H1 (cell line): ENCODE data around the gene SLC30A7. TPM values are rescaled to one million over a fixed set of nuclear protein-coding genes. Genes with fewer than 3 reads are reported as not detected.

Experiments
- CTCF ChIA-PET: fragments of 300-600 bp; sonication (Branson Sonifier 250); formaldehyde crosslinking; loops from one replicate; lab custom pipeline; 2021; ENCODE audit not compliant: partially characterized antibody; lab: Charles Lee
- POLR2A ChIA-PET: fragments of 300-600 bp; sonication (Branson Sonifier 250); formaldehyde crosslinking; loops from one replicate; lab custom pipeline; 2021; ENCODE audit warnings: inconsistent platforms; ENCODE audit not compliant: partially characterized antibody; lab: Charles Lee
- DNase-seq, 2 experiments: peaks; one replicate each; pipeline versions ENCODE4 v3.0.0 to v3.0.0-alpha.2; 2010 to 2022; ENCODE audit warnings: low spot score in 2 of 2, low read depth in 1 of 2, mixed read lengths in 1 of 2
- FAIRE-seq: peaks from 2 replicates; lab custom pipeline; 2011; peaks lifted over from hg19 to GRCh38; lab: Jason Lieb, UNC
- H2AFZ ChIP-seq: 2 replicates; pipeline ENCODE4 v1.8.1; 2012; ENCODE audit warnings: low read length, inconsistent platforms
- H2AK5ac ChIP-seq: 2 replicates; pipeline ENCODE4 v1.6.1; 2013; ENCODE audit warnings: low read depth, low read length
- H2BK120ac ChIP-seq: replicated peaks from 2 replicates; pipeline ENCODE3; 2013; ENCODE audit warnings: low read depth, low read length, inconsistent platforms
- H2BK12ac ChIP-seq: 2 replicates; pipeline ENCODE4 v1.6.1; 2013; ENCODE audit warnings: low read depth, low read length
- H2BK15ac ChIP-seq: 2 replicates; pipeline ENCODE4 v1.6.1; 2013; ENCODE audit warnings: low read length
- H2BK20ac ChIP-seq: 2 replicates; pipeline ENCODE4 v1.6.1; 2013; ENCODE audit warnings: low read length
- H2BK5ac ChIP-seq: 2 replicates; pipeline ENCODE4 v1.6.1; 2013; ENCODE audit warnings: low read depth, low read length
- H3K14ac ChIP-seq: 2 replicates; pipeline ENCODE4 v1.6.1; 2013; ENCODE audit warnings: inconsistent platforms; ENCODE audit not compliant: insufficient read length
- H3K18ac ChIP-seq: 2 replicates; pipeline ENCODE4 v1.6.1; 2013; ENCODE audit warnings: low read length; ENCODE audit errors: extremely low read depth
- H3K23ac ChIP-seq: 2 replicates; pipeline ENCODE4 v1.6.1; 2013; ENCODE audit warnings: inconsistent platforms; ENCODE audit not compliant: insufficient read length
- H3K23me2 ChIP-seq: 2 replicates; pipeline ENCODE4 v1.6.1; 2013; ENCODE audit warnings: low read depth, low read length
- H3K27ac ChIP-seq: 2 replicates; pipeline ENCODE4 v1.6.1; 2011; ENCODE audit warnings: low read depth, low read length, inconsistent platforms
- H3K27me3 ChIP-seq, 4 experiments: replicated peaks in 1 of 4; 1 replicate in 1 of 4; 2 replicates in 3 of 4; pipeline versions ENCODE4 v1.6.1 to v1.8.1; 2011 to 2013; ENCODE audit warnings: low read length in 3 of 4, mild to moderate bottlenecking in 3 of 4, inconsistent platforms in 2 of 4, mixed read lengths in 2 of 4, moderate library complexity in 1 of 4; ENCODE audit not compliant: control insufficient read depth in 3 of 4, insufficient read depth in 3 of 4; ENCODE audit errors: extremely low read depth in 1 of 4
- H3K36me3 ChIP-seq, 4 experiments: 2 replicates each; pipeline versions ENCODE4 v1.6.1 to v1.8.1; 2011 to 2013; ENCODE audit warnings: mild to moderate bottlenecking in 4 of 4, low read length in 3 of 4, moderate library complexity in 2 of 4, control low read depth in 1 of 4, inconsistent platforms in 1 of 4; ENCODE audit not compliant: insufficient read depth in 4 of 4, control insufficient read depth in 2 of 4
- H3K4ac ChIP-seq: replicated peaks from 2 replicates; pipeline ENCODE3; 2013; ENCODE audit warnings: low read length, low read depth, mixed read lengths, inconsistent platforms; ENCODE audit not compliant: insufficient read length
- H3K4me1 ChIP-seq, 4 experiments: replicated peaks in 1 of 4; 1 replicate in 1 of 4; 2 replicates in 3 of 4; pipeline versions ENCODE4 v1.6.1 to v1.8.1; 2011 to 2013; ENCODE audit warnings: low read length in 3 of 4, inconsistent platforms in 2 of 4, mixed read lengths in 1 of 4; ENCODE audit not compliant: insufficient read depth in 4 of 4, control insufficient read depth in 3 of 4
- H3K4me2 ChIP-seq, 2 experiments: 2 replicates each; pipeline versions ENCODE4 v1.6.1 to v1.8.1; 2011 to 2013; ENCODE audit warnings: low read depth in 2 of 2, low read length in 2 of 2, control low read depth in 1 of 2, inconsistent platforms in 1 of 2, mild to moderate bottlenecking in 1 of 2; ENCODE audit not compliant: insufficient read depth in 1 of 2
- H3K4me3 ChIP-seq, 4 experiments: fragments of 200-600, 300-600 bp in 1 of 4; sonication (generic), shearing (Covaris generic), sonication (Bioruptor Twin) in 1 of 4; 2 replicates each; pipeline versions ENCODE4 v1.5.1 to v1.8.1; 2011 to 2016; ENCODE audit warnings: low read length in 4 of 4, low read depth in 3 of 4, control low read depth in 2 of 4, inconsistent platforms in 2 of 4, mild to moderate bottlenecking in 2 of 4, mixed read lengths in 1 of 4, moderate library complexity in 1 of 4; ENCODE audit not compliant: insufficient read depth in 2 of 4; ENCODE audit errors: extremely low read depth in 1 of 4
- H3K56ac ChIP-seq: replicated peaks from 2 replicates; pipeline ENCODE3; 2013; ENCODE audit warnings: low read depth, mild to moderate bottlenecking, mixed read lengths, low read length, inconsistent platforms; ENCODE audit not compliant: insufficient read length
- H3K79me1 ChIP-seq: 2 replicates; pipeline ENCODE4 v1.6.1; 2013; ENCODE audit warnings: low read depth, low read length, control low read depth
- H3K79me2 ChIP-seq, 2 experiments: 2 replicates each; pipeline versions ENCODE4 v1.6.1 to v1.8.1; 2012 to 2013; ENCODE audit warnings: low read length in 2 of 2, mild to moderate bottlenecking in 2 of 2, inconsistent platforms in 1 of 2; ENCODE audit not compliant: insufficient read depth in 2 of 2, control insufficient read depth in 1 of 2
- H3K9ac ChIP-seq, 4 experiments: replicated peaks in 1 of 4; 1 replicate in 1 of 4; 2 replicates in 3 of 4; pipeline versions ENCODE4 v1.6.1 to v1.8.1; 2011 to 2013; ENCODE audit warnings: low read depth in 3 of 4, low read length in 3 of 4, control low read depth in 2 of 4, mild to moderate bottlenecking in 2 of 4, moderate library complexity in 2 of 4, inconsistent platforms in 1 of 4; ENCODE audit errors: extremely low read depth in 1 of 4
- H3K9me3 ChIP-seq, 2 experiments: 2 replicates each; pipeline versions ENCODE4 v1.6.1 to v1.8.1; 2012 to 2013; ENCODE audit warnings: mild to moderate bottlenecking in 2 of 2, moderate library complexity in 2 of 2, control low read depth in 1 of 2, inconsistent platforms in 1 of 2, low read depth in 1 of 2, low read length in 1 of 2, mixed read lengths in 1 of 2; ENCODE audit not compliant: insufficient read depth in 2 of 2
- H4K20me1 ChIP-seq, 2 experiments: replicated peaks in 1 of 2; 2 replicates each; pipeline versions ENCODE3 to v1.8.1; 2011 to 2013; ENCODE audit warnings: inconsistent platforms in 2 of 2, low read length in 2 of 2, mild to moderate bottlenecking in 1 of 2; ENCODE audit not compliant: insufficient read depth in 2 of 2, control insufficient read depth in 1 of 2
- H4K5ac ChIP-seq: 2 replicates; pipeline ENCODE4 v1.6.1; 2013; ENCODE audit warnings: low read length, low read depth, mixed read lengths, inconsistent platforms; ENCODE audit not compliant: insufficient read length
- H4K8ac ChIP-seq: 2 replicates; pipeline ENCODE4 v1.8.0; 2013; ENCODE audit warnings: mild to moderate bottlenecking, moderate library complexity, low read length, inconsistent platforms; ENCODE audit not compliant: insufficient read depth; ENCODE audit errors: extremely low read depth
- H4K91ac ChIP-seq: replicated peaks from 2 replicates; pipeline ENCODE3; 2013; ENCODE audit warnings: low read length, mixed read lengths, inconsistent platforms; ENCODE audit not compliant: insufficient read length
- BCL11A ChIP-seq, 2 experiments: IDR thresholded peaks; one replicate each; pipeline ENCODE4 v1.6.1; 2011; ENCODE audit warnings: low read depth in 2 of 2, low read length in 2 of 2, mild to moderate bottlenecking in 2 of 2
- CBX8 ChIP-seq: fragments of 300-800, 300-1000 bp; sonication (generic); IDR thresholded peaks from 2 replicates; pipeline ENCODE4 v1.7.1; 2016; ENCODE audit warnings: low read depth, low read length, borderline replicate concordance
- CHD1 ChIP-seq: IDR thresholded peaks from 2 replicates; pipeline ENCODE4 v1.6.1; 2012; ENCODE audit warnings: low read depth, low read length, improper control_type of control experiment
- HDAC2 ChIP-seq, 2 experiments: fragments of 300-600 bp in 1 of 2; sonication (generic) in 1 of 2; IDR thresholded peaks; 2 replicates each; pipeline ENCODE4 v1.6.1; 2011 to 2012; ENCODE audit warnings: low read depth in 2 of 2, low read length in 2 of 2, mild to moderate bottlenecking in 2 of 2, moderate library complexity in 2 of 2, borderline replicate concordance in 1 of 2, inconsistent platforms in 1 of 2
- KDM4A ChIP-seq: IDR thresholded peaks from one replicate; pipeline ENCODE4 v1.7.1; 2012; ENCODE audit warnings: low read depth, mild to moderate bottlenecking, moderate library complexity, low read length, inconsistent platforms; ENCODE audit not compliant: severe bottlenecking
- KDM5A ChIP-seq: fragments of 200-600 bp; IDR thresholded peaks from 2 replicates; pipeline ENCODE4 v1.7.1; 2012; ENCODE audit warnings: mild to moderate bottlenecking, low read length, inconsistent platforms, mixed read lengths
- PHF8 ChIP-seq: fragments of 200-600 bp; sonication (generic); conservative IDR thresholded peaks from 2 replicates; pipeline ENCODE4 v1.7.1; 2012; ENCODE audit warnings: low read depth, mild to moderate bottlenecking, inconsistent platforms, low read length, moderate library complexity
- RAD21 ChIP-seq, 2 experiments: IDR thresholded peaks in 1 of 2; conservative IDR thresholded peaks in 1 of 2; 2 replicates each; pipeline ENCODE4 v1.6.1; 2011; ENCODE audit warnings: low read depth in 2 of 2, low read length in 2 of 2, improper control_type of control experiment in 1 of 2, inconsistent platforms in 1 of 2, mild to moderate bottlenecking in 1 of 2, moderate library complexity in 1 of 2
- RXRA ChIP-seq: IDR thresholded peaks from 2 replicates; pipeline ENCODE4 v1.6.1; 2011; ENCODE audit warnings: low read depth, mild to moderate bottlenecking, low read length, moderate library complexity; ENCODE audit not compliant: insufficient read depth
- SP1 ChIP-seq: IDR thresholded peaks from 2 replicates; pipeline ENCODE4 v1.6.1; 2011; ENCODE audit warnings: low read depth, low read length
- SP4 ChIP-seq: IDR thresholded peaks from 2 replicates; pipeline ENCODE4 v1.6.1; 2012; ENCODE audit warnings: low read length, inconsistent platforms
- ZNF274 ChIP-seq: IDR thresholded peaks from 2 replicates; pipeline ENCODE4 v1.7.0; 2012; ENCODE audit warnings: low read length, borderline replicate concordance; ENCODE audit errors: extremely low read depth
- WGBS, 2 experiments: shearing (Covaris generic) in 1 of 2; methylation state at CpG; one replicate each; pipeline versions ENCODE4 v1.1.6 to v1.1.7; 2013 to 2015; ENCODE audit warnings: low lambda C conversion rate in 2 of 2, mixed read lengths in 2 of 2, inconsistent platforms in 1 of 2, low coverage in 1 of 2, missing lambda C conversion rate in 1 of 2; ENCODE audit not compliant: insufficient replicate concordance in 2 of 2, insufficient coverage in 1 of 2, insufficient read length in 1 of 2; ENCODE audit errors: extremely low coverage in 1 of 2, missing lambda C conversion rate in 1 of 2; 5-methylcytosine and 5-hydroxymethylcytosine counted together
- polyA plus RNA-seq, 7 experiments: library from polyadenylated mRNA; depleted of rRNA in 3 of 7; stranded (reverse) in 5 of 7; unstranded in 2 of 7; fragments of >200 nt in 5 of 7; fragments of 200-250 nt in 2 of 7; gene quantifications; 1 replicate in 5 of 7; 2 replicates in 1 of 7; 4 replicates in 1 of 7; pipeline versions ENCODE4 v1.2.1 to v1.2.3, GENCODE V29; 2011 to 2013; ENCODE audit warnings: missing spikeins in 2 of 7, mixed read lengths in 2 of 7
- total RNA-seq: library from RNA; stranded (reverse); fragmentation: NEBNext Ultra II Directional; extraction: Animal tissue kit (Norgen Biotek cat#: 25700); gene quantifications from 2 replicates; pipeline ENCODE4 v1.2.1, GENCODE V29; 2021

SLC30A7 gene
- total and polyA plus RNA-seq, 2 of the 8 experiments (the other 6 are each of a cell fraction or from before 2014, with no cell fraction given): 5.5 to 22.1 TPM

DNA sequence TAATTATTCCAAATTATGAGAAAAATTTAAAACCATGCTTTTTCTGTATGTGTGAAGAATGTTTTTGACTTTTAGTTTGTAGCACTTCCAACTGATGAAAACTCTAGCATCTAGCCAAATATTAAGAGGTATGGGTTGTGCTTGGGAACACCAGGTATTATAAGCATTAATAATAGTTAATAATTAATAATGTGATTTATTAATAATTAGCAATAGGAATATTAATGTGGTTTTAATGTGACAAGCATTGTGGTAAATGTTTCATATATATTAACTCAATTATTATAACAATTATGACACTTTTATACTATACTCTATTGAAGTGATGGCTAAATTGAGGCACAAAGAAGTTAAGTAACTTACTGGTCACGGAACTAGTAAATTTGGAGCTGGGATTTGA is 7.9 kb downstream of the SLC30A7 start:
- Histone ChIP-seq H3K23me2 (no peaks in the 10 kb centered on the region), H2BK5ac (no peak overlapping the region), H4K5ac (no peak overlapping the region), H2BK15ac (no peak overlapping the region), H2BK120ac (no peak overlapping the region), H2BK12ac (no peak overlapping the region), H3K9me3 (no peaks in the 10 kb centered on the region), H4K20me1 (peaks cover 0 to 8% of the 10 kb centered on the region in 2 experiments), H3K23ac (no peak overlapping the region), H3K79me2 (peaks cover 0 to 22% of the 10 kb centered on the region in 2 experiments; a peak in 3 of 4 replicates), H3K4me3 (no peak overlapping the region), H3K4ac (no peak overlapping the region), H3K27me3 (no peaks in the 10 kb centered on the region), H3K4me2 (no peak overlapping the region), H3K79me1 (no peaks in the 10 kb centered on the region), H2AK5ac (no peak overlapping the region), H3K18ac (no peak overlapping the region), H3K27ac (no peak overlapping the region), H3K36me3 (peaks cover 3 to 47% (median 18%) of the 10 kb centered on the region in 4 experiments; a peak in 7 of 8 replicates), H3K4me1 (no peaks in the 10 kb centered on the region), H4K8ac (no peak overlapping the region), H4K91ac (no peak overlapping the region), H3K56ac (no peak overlapping the region), H2AFZ (no peak overlapping the region), H2BK20ac (no peak overlapping the region), H3K9ac (no peak overlapping the region), H3K14ac (no peak overlapping the region)
- FAIRE-seq (no peak), DNase-seq (no peak)
- TF ChIP-seq PHF8: no peak
- no peak for TF ChIP-seq RAD21 (IDR thresholded peaks at IDR 0.05 in 1 of 2, conservative IDR thresholded peaks at IDR 0.05 in 1 of 2; ENCODE audit: low read depth in 2 of 2, low read length in 2 of 2)
- no peak for TF ChIP-seq KDM5A
- TF ChIP-seq CHD1: no peak
- no peak for TF ChIP-seq HDAC2 (IDR thresholded peaks at IDR 0.05; ENCODE audit: borderline replicate concordance in 1 of 2, low read depth in 2 of 2, low read length in 2 of 2)
- no peak for TF ChIP-seq BCL11A (IDR thresholded peaks at IDR 0.05; ENCODE audit: low read depth in 2 of 2, low read length in 2 of 2)
- no peak for TF ChIP-seq RXRA
- TF ChIP-seq KDM4A: no peak
- no peak for TF ChIP-seq ZNF274
- no peak for TF ChIP-seq SP1
- TF ChIP-seq CBX8: no peak
- no peak for TF ChIP-seq SP4
- WGBS, 2 experiments: 92% methylated on average over 1 of the region's 1 CpG; no CpG with 5 or more reads in 1 of the 2 experiments
- POLR2A ChIA-PET: no interaction called here
- CTCF ChIA-PET: interaction anchor here (0.5 to 0.6 kb wide), 2 partner anchors 66 to 330 kb away, joined by 4 to 5 read pairs; no protein-coding TSS in a partner anchor
